Liver (tissue), 9 donors: ENCODE measurements around the gene SPAG9. TPM values are rescaled to one million over a fixed set of nuclear protein-coding genes. Genes with fewer than 3 reads are reported as not detected.

ENCODE experiments used
- DNase-seq: peaks from one replicate; pipeline ENCODE4 v3.0.0-alpha.2; 2017; ENCODE audit warnings: low spot score
- H3K27ac ChIP-seq, 2 donors: one replicate each; pipeline ENCODE4 v1.7.0; 2013; ENCODE audit warnings: inconsistent platforms in 2 of 2, low read length in 2 of 2, control low read depth in 1 of 2, low read depth in 1 of 2, mild to moderate bottlenecking in 1 of 2
- H3K27me3 ChIP-seq, 4 donors: one replicate each; pipeline versions ENCODE4 v1.6.1 to v1.7.0; 2013; ENCODE audit warnings: low read length in 3 of 4, inconsistent platforms in 1 of 4, mild to moderate bottlenecking in 1 of 4, moderate library complexity in 1 of 4; ENCODE audit not compliant: control insufficient read depth in 4 of 4, insufficient read depth in 4 of 4
- H3K36me3 ChIP-seq, 4 donors: one replicate each; pipeline versions ENCODE4 v1.6.1 to v1.7.0; 2013; ENCODE audit warnings: low read length in 3 of 4, mild to moderate bottlenecking in 3 of 4, low read depth in 1 of 4, moderate library complexity in 1 of 4; ENCODE audit not compliant: control insufficient read depth in 4 of 4, insufficient read depth in 3 of 4
- H3K4me1 ChIP-seq, 4 donors: one replicate each; pipeline versions ENCODE4 v1.6.1 to v1.7.0; 2013; ENCODE audit warnings: low read length in 3 of 4, mild to moderate bottlenecking in 3 of 4, moderate library complexity in 1 of 4; ENCODE audit not compliant: control insufficient read depth in 4 of 4, insufficient read depth in 4 of 4
- H3K4me3 ChIP-seq, 3 donors: one replicate each; pipeline versions ENCODE4 v1.6.1 to v1.7.0; 2013; ENCODE audit warnings: low read length in 3 of 3, control low read depth in 1 of 3, low read depth in 1 of 3, mild to moderate bottlenecking in 1 of 3
- H3K9ac ChIP-seq, 2 donors: one replicate each; pipeline ENCODE4 v1.7.0; 2013; ENCODE audit warnings: low read length in 2 of 2, mild to moderate bottlenecking in 2 of 2, moderate library complexity in 2 of 2, control low read depth in 1 of 2, low read depth in 1 of 2
- H3K9me3 ChIP-seq, 4 donors: one replicate each; pipeline versions ENCODE4 v1.6.1 to v1.7.0; 2013; ENCODE audit warnings: low read length in 3 of 4; ENCODE audit not compliant: control insufficient read depth in 4 of 4
- ATF3 ChIP-seq: IDR thresholded peaks from 2 replicates; pipeline ENCODE4 v1.6.1; 2016; ENCODE audit warnings: antibody characterized with exemption
- CTCF ChIP-seq: fragments of 150-350 bp; IDR thresholded peaks from 2 replicates; pipeline ENCODE4 v1.5.1; 2017; ENCODE audit warnings: improper control_type of control experiment, low read depth, low read length; ENCODE audit not compliant: missing input control
- EGR1 ChIP-seq, 2 donors: IDR thresholded peaks; 2 replicates each; pipeline ENCODE4 v1.6.1; 2016 to 2018; ENCODE audit warnings: antibody characterized with exemption in 2 of 2, low read depth in 2 of 2
- FOXA2 ChIP-seq: IDR thresholded peaks from 2 replicates; pipeline ENCODE4 v1.6.1; 2016; ENCODE audit warnings: antibody characterized with exemption
- GABPA ChIP-seq, 2 donors: IDR thresholded peaks in 1 of 2; conservative IDR thresholded peaks in 1 of 2; 2 replicates each; pipeline ENCODE4 v1.6.1; 2016; ENCODE audit warnings: antibody characterized with exemption in 2 of 2, mild to moderate bottlenecking in 1 of 2, moderate library complexity in 1 of 2
- HNF4A ChIP-seq, 2 donors: conservative IDR thresholded peaks; 2 replicates each; pipeline ENCODE4 v1.6.1; 2016; ENCODE audit warnings: antibody characterized with exemption in 2 of 2, mild to moderate bottlenecking in 2 of 2
- HNF4G ChIP-seq: IDR thresholded peaks from 2 replicates; pipeline ENCODE4 v1.6.1; 2016; ENCODE audit warnings: antibody characterized with exemption
- JUND ChIP-seq, 2 donors: IDR thresholded peaks; 2 replicates each; pipeline ENCODE4 v1.6.1; 2016; ENCODE audit warnings: antibody characterized with exemption in 2 of 2
- MAX ChIP-seq: IDR thresholded peaks from 2 replicates; pipeline ENCODE4 v1.6.1; 2016; ENCODE audit warnings: antibody characterized with exemption
- NR2F2 ChIP-seq: IDR thresholded peaks from 2 replicates; pipeline ENCODE4 v1.6.1; 2016; ENCODE audit warnings: antibody characterized with exemption
- RAD21 ChIP-seq, 2 donors: IDR thresholded peaks; 2 replicates each; pipeline ENCODE4 v1.6.1; 2016; ENCODE audit warnings: antibody characterized with exemption in 2 of 2, mild to moderate bottlenecking in 2 of 2
- REST ChIP-seq: IDR thresholded peaks from 2 replicates; pipeline ENCODE4 v1.6.1; 2016; ENCODE audit warnings: antibody characterized with exemption, mild to moderate bottlenecking
- RXRA ChIP-seq, 2 donors: IDR thresholded peaks; 2 replicates each; pipeline ENCODE4 v1.6.1; 2017 to 2018; ENCODE audit warnings: antibody characterized with exemption in 2 of 2, mild to moderate bottlenecking in 1 of 2
- SP1 ChIP-seq: IDR thresholded peaks from 2 replicates; pipeline ENCODE4 v1.6.1; 2018; ENCODE audit warnings: antibody characterized with exemption, mild to moderate bottlenecking
- TAF1 ChIP-seq: conservative IDR thresholded peaks from 2 replicates; pipeline ENCODE4 v1.6.1; 2016; ENCODE audit warnings: antibody characterized with exemption, mild to moderate bottlenecking
- YY1 ChIP-seq: IDR thresholded peaks from 2 replicates; pipeline ENCODE4 v1.6.1; 2016; ENCODE audit warnings: antibody characterized with exemption, mild to moderate bottlenecking
- ZBTB33 ChIP-seq: IDR thresholded peaks from 2 replicates; pipeline ENCODE4 v1.6.1; 2016; ENCODE audit warnings: antibody characterized with exemption
- WGBS: extraction: QIAGEN DNeasy Blood & Tissue Kit; methylation state at CpG from one replicate; pipeline ENCODE4 v1.1.7; 2013; 5-methylcytosine and 5-hydroxymethylcytosine counted together
- polyA plus RNA-seq, 2 donors: library from polyadenylated mRNA; stranded (reverse) in 1 of 2; unstranded in 1 of 2; fragments of 200-250 nt in 1 of 2; fragments of >200 nt in 1 of 2; fragmentation: Nextera tagmentation in 1 of 2; extraction: Ambion mirVana in 1 of 2; gene quantifications; one replicate each; pipeline versions ENCODE4 v1.2.1 to v1.2.3, GENCODE V29; 2013 to 2015
- total RNA-seq, 2 donors: library from RNA; depleted of rRNA; stranded (reverse); fragments of >200 nt; gene quantifications; one replicate each; pipeline ENCODE4 v1.2.3, GENCODE V29; 2014
- donor health status: healthy.
- donor health status: healthy.
- donor health status: healthy.
- donor health status: healthy.
- donor health status: healthy.

SPAG9 gene
- total and polyA plus RNA-seq, 4 donors = 12.0 to 94.0 (median 18.4) TPM

GRCh38 chr17:50944902-50945720 lies 175.6 kb downstream of the SPAG9 start:
- TF ChIP-seq GABPA (IDR thresholded peaks at IDR 0.05 in 1 of 2, conservative IDR thresholded peaks at IDR 0.05 in 1 of 2) = no peak
- no peak for TF ChIP-seq CTCF
- no peak for TF ChIP-seq REST
- no peak for TF ChIP-seq JUND (IDR thresholded peaks at IDR 0.05)
- TF ChIP-seq ZBTB33 = no peak
- TF ChIP-seq TAF1 = no peak
- TF ChIP-seq ATF3 = no peak
- no peak for TF ChIP-seq EGR1 (IDR thresholded peaks at IDR 0.05; ENCODE audit: low read depth in 2 of 2)
- no peak for TF ChIP-seq NR2F2
- TF ChIP-seq MAX = no peak
- TF ChIP-seq YY1 = no peak
- no peak for TF ChIP-seq FOXA2
- TF ChIP-seq HNF4A (conservative IDR thresholded peaks at IDR 0.05) = no peak
- TF ChIP-seq RAD21 (IDR thresholded peaks at IDR 0.05) = no peak
- TF ChIP-seq SP1 = no peak
- TF ChIP-seq HNF4G = no peak
- TF ChIP-seq RXRA (IDR thresholded peaks at IDR 0.05) = no peak
- Histone ChIP-seq H3K4me3 (no peak overlapping the region), H3K27ac (peak overlapping the region; percentile 6 to 29), H3K9ac (no peak overlapping the region), H3K4me1 (peaks cover 25 to 81% (median 61%) of the 10 kb centered on the region in 4 donors), H3K36me3 (no peaks in the 10 kb centered on the region), H3K9me3 (no peaks in the 10 kb centered on the region), H3K27me3 (no peaks in the 10 kb centered on the region)
- WGBS = 61% methylated on average over 18 of the region's 18 CpGs
- DNase-seq = no peak
